Peyer's patch (tissue), 4 donors: Measurements from ENCODE around the gene FIGLA.

Source experiments
- CTCF ChIP-seq, 6 experiments: fragments of 450-650 bp in 4 of 6; fragments of 200-600 bp in 2 of 6; sonication (generic) in 1 of 6; IDR thresholded peaks; one replicate each; pipeline ENCODE4 v1.5.1; 2017 to 2019; ENCODE audit warnings: antibody characterized with exemption in 6 of 6, mild to moderate bottlenecking in 3 of 6, moderate library complexity in 1 of 6
- POLR2A ChIP-seq, 2 donors: fragments of 450-650 bp; IDR thresholded peaks; one replicate each; pipeline ENCODE4 v1.5.1; 2017; ENCODE audit warnings: antibody characterized with exemption in 2 of 2, mild to moderate bottlenecking in 2 of 2, moderate library complexity in 2 of 2

GRCh38 chr2:70806013-70806412 lies 15.6 kb upstream of the FIGLA start:
- no peak for TF ChIP-seq CTCF (IDR thresholded peaks at IDR 0.05)
- no peak for TF ChIP-seq POLR2A (IDR thresholded peaks at IDR 0.05)
